SKM-1 treated with dmso at 0.1 percent for 144 hours (cell line): ENCODE data around the gene CRELD1.
"Not testable (repeated sequence)": the region's sequence is repeated elsewhere in the genome, so short reads cannot be mapped to it uniquely, and the experiment has no call there.

Source experiments
- DNase-seq: peaks from one replicate; lab custom pipeline; 2025; ENCODE audit not compliant: unreplicated experiment; lab: John Stamatoyannopoulos, UW

The CRELD1 gene

DNA sequence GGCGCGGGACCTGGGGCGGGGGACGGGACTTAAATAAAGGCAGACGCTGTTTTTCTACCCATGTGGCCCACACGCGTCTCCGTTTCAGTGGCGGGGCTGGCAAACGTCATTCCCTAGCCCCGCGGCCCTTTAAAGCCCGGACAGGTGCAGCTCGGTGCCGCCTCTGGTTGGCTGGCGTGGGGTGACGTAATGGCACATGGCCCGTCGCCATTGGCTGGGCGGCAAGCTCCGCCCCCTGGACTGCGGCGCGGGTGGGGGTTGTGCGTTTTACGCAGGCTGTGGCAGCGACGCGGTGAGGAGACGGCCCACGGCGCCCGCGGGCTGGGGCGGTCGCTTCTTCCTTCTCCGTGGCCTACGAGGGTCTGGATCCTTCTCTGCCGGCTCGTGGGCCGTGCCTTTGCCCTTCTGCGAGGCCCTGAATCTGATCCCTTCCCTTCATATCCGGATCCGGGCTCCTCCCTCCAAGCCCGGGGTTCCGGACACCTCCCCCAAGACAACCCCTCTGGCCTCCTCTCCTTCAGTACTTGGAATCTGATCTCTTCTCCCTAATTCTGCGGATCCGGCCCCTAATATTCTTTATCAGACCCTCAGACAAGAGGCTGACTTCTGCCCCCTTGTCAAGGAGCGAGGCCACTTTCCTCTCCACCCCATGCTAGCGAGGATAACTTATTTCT is at the start of gene CRELD1:
CRELD1 (plus strand) TSS at position 274 of the 674 bp plus-strand sequence. CDS start 605 bp downstream, outside the sequence.
- DNase-seq = peak; percentile 94

GRCh38 chr3:9884555-9885165 is 49.0 kb upstream of the CRELD1 start:
- DNase-seq = no peak

DNA sequence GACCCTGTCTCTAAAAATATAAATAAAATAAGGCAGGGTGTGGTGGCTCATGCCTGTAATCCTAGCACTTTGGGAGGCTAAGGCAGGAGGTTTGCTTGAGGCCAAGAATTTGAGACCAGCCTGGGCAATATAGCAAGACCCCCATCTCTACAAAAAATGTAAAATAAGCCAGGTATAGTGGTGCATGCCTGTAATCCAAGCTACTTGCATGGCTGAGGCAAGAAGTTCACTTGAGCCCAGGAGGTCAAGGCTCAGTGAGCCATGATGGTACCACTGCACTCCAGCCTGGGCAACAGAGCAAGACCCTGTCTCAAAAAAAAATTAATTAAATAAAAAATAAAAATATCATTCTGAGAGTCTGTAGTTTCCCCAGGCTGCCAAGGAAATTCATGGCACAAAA is 47.3 kb upstream of the CRELD1 start:
- no peak for DNase-seq

GRCh38 chr3:9887480-9887879 is 46.2 kb upstream of the CRELD1 start:
- peak; percentile 38 for DNase-seq

- no peak for DNase-seq
These were observed 45.1 kb upstream of the CRELD1 start for GRCh38 chr3:9888540-9888939.

DNA sequence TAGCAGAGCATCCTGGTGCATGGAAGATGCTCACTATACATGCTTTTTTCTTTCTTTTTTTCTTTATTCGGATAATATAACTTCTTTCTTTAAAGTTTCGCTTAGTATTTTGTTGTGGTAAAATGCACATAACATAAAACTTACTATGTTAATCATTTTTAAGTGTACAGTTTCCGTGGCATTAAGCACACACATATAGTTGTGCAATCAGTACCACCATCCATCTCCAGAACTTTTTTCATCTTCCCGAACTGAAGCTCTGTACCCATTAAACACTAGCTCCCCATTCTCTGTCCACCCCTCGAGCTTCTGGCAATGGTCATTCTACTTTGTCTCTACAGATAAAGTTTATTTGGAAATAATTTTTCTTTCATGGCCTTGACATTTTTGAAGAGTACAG is 44.2 kb upstream of the CRELD1 start:
- no peak for DNase-seq

DNA sequence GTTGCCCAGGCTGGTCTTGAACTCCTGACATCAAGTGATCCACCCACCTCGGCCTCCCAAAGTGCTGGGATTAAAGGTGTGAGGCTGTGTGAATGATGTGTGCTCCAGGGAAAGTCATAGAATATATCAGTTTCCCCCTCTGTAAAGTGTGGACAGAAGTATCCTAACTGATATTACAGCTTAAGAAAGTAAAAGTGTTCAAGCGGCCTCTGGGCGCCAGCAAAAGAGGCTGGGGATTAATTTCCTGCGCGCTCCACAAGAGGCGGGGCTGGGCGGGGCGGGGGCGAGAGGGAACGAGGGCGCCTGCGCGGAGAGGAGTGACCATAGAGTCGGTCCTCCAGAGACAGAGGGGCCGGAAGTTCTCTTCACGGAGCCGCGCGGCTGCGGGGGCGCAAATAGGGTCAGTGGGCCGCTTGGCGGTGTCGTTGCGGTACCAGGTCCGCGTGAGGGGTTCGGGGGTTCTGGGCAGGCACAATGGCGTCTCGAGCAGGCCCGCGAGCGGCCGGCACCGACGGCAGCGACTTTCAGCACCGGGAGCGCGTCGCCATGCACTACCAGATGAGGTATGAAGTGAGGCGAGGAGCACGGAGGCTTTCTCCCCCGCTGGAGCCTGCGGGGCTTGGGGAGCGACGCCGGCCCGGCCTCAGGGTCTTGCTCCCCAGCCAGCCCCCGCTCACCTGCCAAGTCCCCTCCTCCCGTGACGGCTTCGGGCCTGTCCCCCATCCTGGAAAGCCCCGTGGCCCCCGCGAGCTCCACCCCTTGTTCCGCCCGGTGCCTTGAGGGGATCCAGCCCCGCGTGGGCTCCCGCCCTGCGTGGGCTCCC is 43.2 kb upstream of the CRELD1 start, which contains the start of gene JAGN1:
JAGN1 (plus strand) TSS at position 362 of the 823 bp plus-strand sequence; CDS start at position 475, 113 bp downstream.
- DNase-seq = peak; percentile 83

- no peak for DNase-seq
These were observed 42.5 kb upstream of the CRELD1 start for GRCh38 chr3:9891072-9891622.

DNA sequence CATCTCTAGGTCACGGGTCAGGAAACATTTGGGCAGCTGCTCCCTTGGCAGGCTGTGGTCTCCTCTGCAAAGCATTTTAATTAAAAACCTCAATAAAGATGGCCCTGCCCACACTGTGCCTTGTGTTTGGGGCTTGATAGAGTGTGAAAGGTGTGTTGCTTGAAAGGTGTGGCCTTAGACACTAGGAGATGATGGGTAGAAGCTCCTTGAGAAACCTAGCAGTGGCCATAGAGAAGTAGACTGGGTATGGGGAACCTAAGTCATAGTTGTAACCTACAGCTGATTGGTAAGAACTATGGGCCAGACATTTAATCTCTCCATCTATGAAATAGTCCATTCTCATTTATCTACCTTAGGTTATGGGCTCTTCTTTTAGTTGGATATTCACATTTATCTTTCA is 39.9 kb upstream of the CRELD1 start:
- no peak for DNase-seq

- DNase-seq = not testable (repeated sequence)
These were observed 37.9 kb upstream of the CRELD1 start for GRCh38 chr3:9895715-9896114.

DNA sequence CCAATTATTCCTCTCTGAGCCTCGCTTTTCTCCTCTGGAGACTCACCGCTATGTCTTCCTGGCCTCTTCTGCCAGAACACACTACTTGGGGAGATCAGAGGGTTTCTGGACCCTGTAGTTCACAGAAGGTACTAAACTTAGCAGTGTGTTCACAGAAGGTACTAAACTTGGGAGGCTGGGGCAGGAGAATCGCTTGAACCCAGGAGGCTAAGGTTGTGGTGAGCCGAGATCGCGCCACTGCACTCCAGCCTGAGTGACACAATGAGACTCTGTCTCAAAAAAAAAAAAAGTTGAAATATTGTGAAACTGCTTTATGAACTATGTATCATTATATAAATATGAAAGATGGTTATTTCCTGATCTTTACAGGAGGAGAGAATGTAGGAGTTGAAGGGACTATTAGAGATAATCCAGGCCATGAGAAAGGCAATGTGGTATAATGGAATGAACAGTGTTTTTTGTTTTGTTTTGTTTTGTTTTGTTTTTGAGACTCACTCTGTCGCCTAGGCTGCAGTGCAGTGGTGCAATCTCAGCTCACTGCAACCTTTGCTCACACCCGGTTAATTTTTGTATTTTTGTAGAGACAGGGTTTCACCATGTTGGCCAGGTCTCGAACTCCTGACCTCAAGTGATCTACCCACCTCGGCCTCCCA is 36.8 kb upstream of the CRELD1 start:
- not testable (repeated sequence) for DNase-seq

- no peak for DNase-seq
These were observed 35.9 kb upstream of the CRELD1 start for GRCh38 chr3:9897408-9898372.

DNA sequence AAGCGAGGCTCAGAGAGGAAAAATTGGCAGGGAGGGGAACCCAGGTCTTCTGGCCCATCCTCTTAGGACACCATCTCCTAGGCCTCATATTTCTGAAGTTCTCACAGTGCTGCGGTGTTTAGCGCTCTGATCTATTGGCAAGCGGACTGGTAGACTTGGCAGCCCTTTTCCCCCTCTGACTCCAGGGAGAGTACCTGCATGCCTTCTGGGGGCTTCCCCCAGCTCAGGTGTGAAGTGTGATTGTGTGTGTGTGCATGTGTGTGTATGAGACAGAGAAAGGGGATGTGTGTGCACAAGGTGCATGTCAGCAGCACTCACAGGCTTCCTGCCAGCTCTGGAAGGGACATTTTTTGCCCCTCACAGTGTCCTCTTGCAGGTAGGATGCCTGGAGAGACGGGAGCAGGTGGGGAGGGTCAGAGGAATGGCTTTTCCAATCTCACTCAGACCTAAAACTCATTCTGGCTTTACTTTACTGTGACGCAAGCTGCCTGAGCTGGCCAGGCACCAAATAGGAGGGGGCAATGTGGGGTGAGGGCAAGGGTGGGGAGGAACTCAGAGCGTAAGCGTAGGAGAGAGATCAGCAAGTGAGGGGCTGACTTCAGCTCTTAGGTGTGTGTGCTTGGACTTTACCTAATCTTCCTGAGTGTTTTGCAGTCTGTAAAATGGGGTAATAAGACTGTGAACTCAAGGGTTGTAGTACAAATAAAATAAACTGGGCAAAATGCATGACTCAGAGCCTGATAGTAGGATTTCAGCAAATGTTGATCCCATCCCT is 35.0 kb upstream of the CRELD1 start:
- no peak for DNase-seq

DNA sequence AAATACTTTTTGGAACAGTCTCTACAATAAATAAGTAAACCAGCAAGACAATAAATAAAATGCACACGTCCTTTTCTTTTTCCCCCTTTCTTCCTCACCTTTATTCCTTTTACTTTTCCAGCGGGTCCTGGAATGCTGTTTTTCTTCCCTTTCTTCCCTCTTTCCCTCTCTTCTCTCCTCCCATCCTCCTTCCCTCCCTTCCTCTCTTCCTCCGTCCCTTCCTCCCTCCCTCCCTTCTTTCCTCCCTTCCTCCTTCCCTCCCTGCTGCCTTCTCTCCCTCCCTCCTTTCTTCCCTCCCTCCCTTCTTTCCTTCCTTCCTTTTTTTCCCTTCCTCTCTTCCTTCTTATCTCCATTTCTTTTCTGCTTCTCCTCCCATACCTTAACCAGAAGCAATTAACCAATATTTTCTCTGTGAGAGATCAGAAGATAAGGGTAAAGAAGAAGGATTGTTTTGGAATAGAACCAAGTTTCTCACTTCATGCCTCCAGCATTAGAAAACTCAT is 34.3 kb upstream of the CRELD1 start:
- DNase-seq = no peak

- DNase-seq = not testable (repeated sequence)
These were observed 32.6 kb upstream of the CRELD1 start for GRCh38 chr3:9900965-9901415.

DNA sequence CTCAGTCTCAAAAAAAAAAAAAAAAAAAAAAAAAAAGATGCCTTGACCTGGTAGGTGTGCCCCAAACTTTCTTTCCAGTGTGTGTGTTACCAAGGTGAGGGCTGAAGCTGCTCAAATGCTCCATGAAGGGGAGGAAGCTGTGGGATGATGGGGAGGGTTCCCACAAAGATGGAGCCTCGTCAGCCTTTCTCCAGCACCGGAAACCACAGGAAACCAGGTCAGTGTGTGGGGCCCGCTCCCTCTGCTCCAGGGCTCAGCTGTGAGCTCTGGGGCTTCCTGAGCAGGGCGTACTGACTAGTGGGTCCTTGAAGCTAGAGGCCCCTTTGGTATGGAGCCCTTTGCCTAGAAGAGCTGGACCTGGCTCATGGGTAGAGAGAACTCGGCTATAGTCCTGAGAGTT is 31.7 kb upstream of the CRELD1 start:
- DNase-seq = no peak

GRCh38 chr3:9902372-9903237 is 31.0 kb upstream of the CRELD1 start, which contains the start of gene IL17RE:
Gene IL17RE, plus strand, starts transcription at chr3:9902848. Its CDS starts 85 bp downstream, at chr3:9902933.
- no peak for DNase-seq

DNA sequence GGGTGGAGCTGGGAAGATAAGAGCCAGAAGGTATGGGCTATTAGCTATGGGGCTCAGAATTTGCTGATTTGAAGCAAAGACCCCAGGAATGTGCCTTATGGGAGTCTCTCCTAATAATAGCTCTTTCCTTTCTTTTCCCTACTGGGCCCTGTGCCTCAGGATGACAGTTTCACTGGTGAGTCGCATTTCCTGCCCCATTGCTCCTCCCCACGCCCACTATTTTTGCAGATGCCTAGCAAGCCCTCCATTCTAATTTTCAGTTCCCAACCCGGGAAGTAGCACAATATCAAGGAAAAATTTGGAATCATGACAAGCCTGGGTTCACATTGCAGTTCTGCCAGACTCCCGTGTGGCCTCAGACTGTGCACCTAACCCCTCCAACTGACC is 30.4 kb upstream of the CRELD1 start:
- DNase-seq = no peak
